Right forelimb (tissue), 1 donor: ENCODE results near the gene TSGA10IP.
A peak's percentile ranks its signal among the peaks of the same experiment; 100 is the strongest.
"Not testable (repeated sequence)": the region's sequence is repeated elsewhere in the genome, so short reads cannot be mapped to it uniquely, and the experiment has no call there.

ENCODE experiments used
- DNase-seq: peaks from one replicate; pipeline ENCODE4 v3.0.0-alpha.2; 2018

Gene TSGA10IP

DNA sequence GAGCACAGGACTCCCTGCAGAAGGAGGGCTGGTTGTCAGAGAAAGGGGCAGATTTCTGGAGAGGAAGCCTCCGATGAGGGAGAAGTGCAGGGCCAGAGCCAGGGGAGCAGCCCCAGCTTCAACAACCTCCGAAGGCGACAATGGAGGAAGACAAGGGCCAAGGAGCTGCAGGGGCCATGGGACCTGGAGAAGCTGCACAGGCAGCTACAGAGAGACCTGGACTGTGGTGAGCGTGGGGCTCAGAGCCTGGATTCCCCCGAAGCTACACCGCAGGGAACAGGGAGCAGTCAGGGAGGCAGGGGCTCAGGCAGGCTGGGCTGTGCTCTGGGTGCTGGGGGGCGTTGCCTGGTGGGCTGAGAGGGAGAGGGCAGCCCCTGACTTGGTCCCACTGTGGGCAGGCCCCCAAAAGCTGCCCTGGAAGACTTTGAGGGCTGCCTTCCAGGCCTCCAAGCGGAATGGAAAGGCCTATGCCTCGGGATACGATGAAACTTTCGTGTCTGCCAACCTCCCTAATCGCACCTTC lies 2.4 kb downstream of the TSGA10IP start:
- no peak for DNase-seq

GRCh38 chr11:65950711-65951110 lies 5.4 kb downstream of the TSGA10IP start:
- not testable (repeated sequence) for DNase-seq

DNA sequence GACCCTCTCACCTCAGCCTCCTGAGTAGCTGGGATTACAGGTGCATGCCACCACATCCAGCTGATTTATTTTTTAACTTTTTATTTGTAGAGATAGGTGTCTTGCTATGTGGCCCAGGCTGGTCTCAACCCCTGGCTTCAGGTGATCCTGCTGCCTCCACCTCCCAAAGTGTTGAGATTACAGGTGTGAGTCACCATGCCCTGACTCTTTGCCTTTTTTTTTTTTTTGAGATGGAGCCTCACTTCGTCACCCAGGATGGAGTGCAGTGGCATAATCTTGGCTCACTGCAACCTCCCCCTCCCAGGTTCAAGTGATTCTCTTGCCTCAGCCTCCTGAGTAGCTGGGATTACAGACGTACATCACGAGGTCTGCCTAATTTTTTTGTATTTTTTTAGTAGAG lies 6.4 kb downstream of the TSGA10IP start:
- DNase-seq, result not testable (repeated sequence)

- DNase-seq, result no peak
Measured at GRCh38 chr11:65952052-65952521, 6.8 kb downstream of the TSGA10IP start.

DNA sequence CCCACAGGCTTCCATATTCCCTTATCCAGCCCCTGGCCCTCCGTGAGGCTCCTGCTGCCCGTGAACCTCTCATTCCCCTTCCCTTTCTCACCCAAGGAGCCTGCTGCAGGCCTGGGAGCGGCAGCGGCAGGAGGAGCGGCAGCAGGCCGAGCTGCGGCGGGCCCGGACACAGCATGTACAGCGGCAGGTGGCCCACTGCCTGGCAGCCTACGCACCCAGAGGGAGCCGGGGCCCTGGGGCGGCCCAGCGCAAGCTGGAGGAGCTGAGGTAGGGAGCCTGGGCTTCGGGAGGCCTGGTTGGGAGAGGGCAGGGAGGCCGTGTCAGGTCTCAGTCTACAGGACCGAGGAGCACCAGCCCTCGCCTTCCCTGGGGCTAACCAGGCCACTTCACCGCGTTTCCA lies 8.2 kb downstream of the TSGA10IP start:
- DNase-seq, result no peak

DNA sequence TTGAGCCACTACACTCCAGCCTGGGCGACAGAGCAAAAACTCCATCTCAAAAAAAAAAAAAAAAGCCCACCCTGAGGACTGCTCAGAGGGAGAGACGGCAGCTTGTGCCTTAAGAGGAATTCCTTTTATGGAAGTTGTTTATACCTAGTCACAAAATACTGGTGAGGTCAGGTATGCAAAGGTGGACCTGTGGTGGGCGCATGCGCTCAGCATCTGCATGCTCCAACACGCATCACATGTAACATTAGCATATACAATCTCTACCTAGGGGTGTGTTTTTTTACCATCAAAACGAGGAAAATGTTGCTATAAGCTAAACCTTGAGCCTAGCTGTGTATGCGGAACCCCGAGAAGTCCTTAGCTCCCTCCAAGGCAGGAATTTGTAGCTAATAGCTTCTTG lies 9.5 kb downstream of the TSGA10IP start:
- DNase-seq, result no peak

DNA sequence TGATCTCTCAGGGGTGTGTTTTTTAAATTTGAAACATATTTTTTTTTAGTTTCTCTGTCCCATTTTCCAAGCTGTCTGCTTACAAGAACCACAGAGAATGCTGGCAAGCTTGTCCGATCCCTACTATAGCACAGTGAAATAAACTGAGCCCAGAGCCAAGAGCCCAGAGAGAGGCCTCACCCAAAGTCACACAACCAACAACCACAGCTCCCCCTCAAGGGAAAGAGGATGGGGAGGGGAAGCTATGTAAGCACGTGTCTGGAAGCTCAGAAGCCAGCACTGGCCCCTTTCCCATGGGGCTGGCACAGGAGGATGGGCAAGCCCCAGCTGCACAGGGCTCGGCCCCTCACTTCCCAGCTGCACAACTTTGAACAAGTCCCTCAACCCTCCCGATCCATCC lies 13.0 kb downstream of the TSGA10IP start:
- no peak for DNase-seq

DNA sequence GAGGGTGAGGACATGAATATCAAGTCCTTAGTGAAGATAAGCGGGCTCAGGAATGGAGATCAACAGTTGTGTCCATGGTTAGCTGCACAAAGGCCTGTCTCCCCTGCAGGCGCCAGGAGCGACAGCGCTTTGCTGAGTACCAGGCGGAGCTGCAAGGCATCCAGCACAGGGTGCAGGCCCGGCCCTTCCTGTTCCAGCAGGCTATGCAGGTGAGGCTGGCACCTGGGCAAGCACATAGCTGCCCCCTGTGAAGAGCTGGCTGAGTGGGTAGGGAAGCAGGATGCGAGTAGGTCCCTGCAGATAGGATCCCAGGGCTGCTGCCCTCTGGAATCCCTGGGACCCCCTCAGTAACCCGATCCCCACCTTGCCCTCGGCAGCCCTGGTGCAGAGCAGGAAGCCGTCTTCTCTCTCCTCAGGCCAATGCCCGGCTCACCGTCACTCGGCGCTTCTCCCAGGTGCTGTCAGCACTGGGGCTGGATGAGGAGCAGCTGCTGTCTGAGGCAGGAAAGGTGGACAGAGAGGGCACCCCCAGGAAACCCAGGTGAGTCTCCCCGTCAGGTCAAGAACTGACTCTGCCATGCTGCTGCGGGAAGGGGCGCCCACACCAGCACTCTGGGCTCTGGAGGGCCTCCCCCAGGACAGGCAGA lies 13.6 kb downstream of the TSGA10IP start:
- no peak for DNase-seq

DNA sequence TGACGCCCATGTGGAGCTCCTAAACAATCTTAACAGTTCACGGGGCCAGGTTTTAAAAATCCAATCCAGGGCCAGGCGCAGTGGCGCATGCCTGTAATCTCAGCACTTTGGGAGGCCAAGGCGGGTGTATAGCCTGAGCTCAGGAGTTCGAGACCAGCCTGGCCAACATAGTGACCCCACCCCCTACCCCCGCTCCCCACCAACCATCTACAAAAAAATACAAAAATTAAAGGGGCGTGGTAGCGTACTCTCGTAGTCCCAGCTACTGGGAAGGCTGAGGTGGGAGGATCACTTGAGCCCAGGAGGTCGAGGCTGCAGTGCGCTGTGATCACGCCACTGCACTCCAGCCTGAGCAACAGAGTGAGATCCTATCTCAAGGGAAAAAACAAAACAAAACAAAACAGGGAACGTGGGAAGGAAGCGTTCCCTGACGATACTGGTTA lies 15.6 kb downstream of the TSGA10IP start:
- DNase-seq, result no peak

- peak; percentile 96 for DNase-seq
Measured at GRCh38 chr11:65961267-65962140, 16.2 kb downstream of the TSGA10IP start, which contains the start of gene SART1. TSS of gene SART1 (plus strand) at chr11:65961734. CDS start at chr11:65961781, 47 bp downstream.

DNA sequence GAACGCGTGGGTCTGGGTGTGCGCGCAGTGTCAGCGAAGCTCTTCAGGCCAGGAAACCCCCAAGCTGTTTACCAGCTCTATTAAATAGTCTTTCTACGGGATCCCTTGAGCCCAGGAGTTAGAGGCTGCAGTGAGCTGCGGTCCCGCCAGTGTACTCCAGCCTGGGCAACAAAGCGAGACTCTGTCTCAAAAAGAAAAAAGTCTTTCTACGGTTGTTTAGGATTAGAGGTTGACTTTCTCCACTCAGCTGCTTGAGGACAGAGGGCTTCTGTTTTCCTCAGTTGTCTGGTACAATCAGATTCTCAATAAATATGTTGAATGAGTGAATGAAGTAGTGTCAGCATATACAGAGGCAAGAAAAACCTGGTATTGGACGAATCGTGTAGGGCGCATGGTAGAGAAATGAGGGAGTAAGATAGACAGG lies 16.9 kb downstream of the TSGA10IP start:
- no peak for DNase-seq

DNA sequence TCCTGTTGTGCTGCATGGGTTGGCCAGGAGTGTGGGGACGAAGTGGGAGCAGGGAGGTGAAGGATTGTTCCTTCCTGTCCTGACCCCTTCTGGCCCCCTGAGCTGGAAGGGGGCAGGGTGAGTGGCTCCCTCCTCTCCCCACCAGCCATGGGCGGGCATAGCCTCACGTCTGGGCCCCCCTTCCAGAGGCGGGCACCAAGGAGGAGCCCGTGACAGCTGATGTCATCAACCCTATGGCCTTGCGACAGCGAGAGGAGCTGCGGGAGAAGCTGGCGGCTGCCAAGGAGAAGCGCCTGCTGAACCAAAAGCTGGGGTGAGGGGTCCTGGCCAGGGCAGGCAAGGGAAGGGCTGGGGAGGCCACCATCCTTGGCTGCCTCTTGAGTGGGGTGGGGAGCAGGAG lies 19.6 kb downstream of the TSGA10IP start:
- no peak for DNase-seq

GRCh38 chr11:65965986-65966762 lies 20.9 kb downstream of the TSGA10IP start:
- DNase-seq, result no peak

- DNase-seq, result no peak
Measured at GRCh38 chr11:65967329-65967934, 22.2 kb downstream of the TSGA10IP start.

DNA sequence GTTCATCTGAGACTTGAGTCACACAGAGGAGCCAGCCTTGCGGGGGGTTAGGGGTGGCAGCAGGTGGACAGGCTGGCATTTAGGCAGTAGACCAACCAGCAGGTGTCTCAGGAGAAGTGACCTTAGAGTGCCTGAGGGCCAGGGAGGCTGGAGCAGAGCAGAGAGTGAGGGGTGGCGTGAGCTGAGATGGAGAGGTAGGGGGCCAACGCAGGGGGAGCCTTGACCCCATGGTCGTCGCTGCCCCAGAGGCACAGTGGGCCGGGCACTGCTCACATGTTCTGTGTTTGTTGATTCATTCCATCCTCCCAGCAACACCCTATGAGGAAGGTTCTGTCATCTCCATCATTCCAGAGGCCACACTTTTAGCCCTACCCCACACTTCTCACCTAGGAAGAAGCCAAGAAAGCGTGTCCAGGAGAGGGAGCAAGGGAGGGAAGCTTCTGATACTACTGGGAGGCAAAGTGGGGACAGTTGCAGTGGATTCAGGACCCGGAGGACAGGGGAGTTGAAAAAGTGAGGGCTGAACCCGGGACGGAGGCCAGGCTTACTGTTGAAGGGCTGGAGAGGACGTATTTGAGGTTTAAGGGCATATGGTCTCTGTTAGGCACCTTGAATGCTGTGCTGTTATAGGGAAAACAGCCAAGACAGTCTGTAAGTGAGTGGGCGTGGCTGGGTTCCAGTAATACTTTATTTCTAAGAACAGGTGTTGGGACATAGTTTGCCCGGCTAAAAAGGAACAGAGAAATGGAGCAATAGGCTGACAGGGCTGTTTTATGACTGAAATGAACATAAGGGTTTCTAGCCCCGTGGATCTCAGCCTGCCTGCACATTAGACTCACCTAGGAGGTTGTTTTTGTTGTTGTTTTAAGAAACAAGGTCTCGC lies 23.6 kb downstream of the TSGA10IP start:
- no peak for DNase-seq

GRCh38 chr11:65972116-65972515 lies 26.8 kb downstream of the TSGA10IP start:
- no peak for DNase-seq

- DNase-seq, result no peak
Measured at GRCh38 chr11:65973439-65974110, 28.3 kb downstream of the TSGA10IP start.

DNA sequence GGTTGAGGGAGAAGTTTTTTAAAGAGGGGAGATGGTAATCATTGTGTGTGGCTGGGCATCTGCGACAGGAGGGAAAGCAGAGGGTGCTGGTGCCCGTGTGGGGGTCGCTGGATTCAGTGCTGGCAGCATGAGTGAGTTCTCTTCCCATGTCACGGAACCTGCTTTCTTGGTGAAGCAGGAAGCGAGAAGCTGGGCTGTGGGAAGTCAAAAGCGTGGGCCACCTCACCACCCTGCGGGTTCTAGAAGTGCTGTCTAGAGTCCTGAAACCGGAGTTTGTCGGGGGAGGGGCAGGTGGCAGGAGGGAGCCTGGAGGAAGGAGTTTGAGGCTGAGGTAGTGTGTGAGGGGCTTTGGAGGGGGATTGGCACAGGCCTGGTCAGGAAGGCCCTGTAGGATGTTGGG lies 30.5 kb downstream of the TSGA10IP start:
- no peak for DNase-seq

DNA sequence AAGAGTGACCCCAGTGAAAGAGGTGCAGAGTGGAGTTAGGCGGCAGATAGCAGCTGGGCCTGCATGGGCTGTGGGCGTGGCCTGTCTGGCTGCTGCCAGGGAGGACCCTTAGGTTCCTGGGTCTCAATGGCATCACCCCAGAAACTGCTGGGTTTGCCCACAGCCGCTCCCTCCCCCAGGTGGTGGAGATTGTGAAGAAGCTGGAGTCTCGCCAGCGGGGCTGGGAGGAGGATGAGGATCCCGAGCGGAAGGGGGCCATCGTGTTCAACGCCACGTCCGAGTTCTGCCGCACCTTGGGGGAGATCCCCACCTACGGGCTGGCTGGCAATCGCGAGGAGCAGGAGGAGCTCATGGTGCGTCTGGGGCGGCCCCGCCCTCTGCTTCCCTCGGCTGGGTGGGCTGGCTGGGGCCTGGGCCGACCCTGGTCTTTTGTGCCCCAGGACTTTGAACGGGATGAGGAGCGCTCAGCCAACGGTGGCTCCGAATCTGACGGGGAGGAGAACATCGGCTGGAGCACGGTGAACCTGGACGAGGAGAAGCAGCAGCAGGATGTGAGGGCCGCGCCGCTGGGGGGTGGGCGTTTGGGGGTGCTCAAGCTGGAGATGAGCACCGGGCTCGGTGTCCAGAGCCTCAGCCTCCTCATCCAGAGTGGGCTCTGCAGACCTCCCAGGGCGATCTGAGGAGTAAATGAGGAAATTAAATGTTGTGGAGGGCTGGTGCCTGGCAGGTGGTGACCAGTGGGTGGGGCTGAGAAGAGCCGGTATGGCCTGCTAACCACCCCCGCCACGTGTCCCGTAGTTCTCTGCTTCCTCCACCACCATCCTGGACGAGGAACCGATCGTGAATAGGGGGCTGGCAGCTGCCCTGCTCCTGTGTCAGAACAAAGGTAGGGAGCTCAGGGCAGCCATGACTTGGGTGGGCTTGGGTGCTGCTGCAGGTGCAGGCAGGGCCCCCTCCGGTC lies 31.2 kb downstream of the TSGA10IP start:
- no peak for DNase-seq
